NCI-H524 treated with DMSO at 0.1 percent for 48 hours (cell line): Measurements from ENCODE around the gene ZNF202.

ENCODE experiments used
- DNase-seq: peaks from one replicate; lab custom pipeline; 2025; lab: John Stamatoyannopoulos, UW

Gene ZNF202

DNA sequence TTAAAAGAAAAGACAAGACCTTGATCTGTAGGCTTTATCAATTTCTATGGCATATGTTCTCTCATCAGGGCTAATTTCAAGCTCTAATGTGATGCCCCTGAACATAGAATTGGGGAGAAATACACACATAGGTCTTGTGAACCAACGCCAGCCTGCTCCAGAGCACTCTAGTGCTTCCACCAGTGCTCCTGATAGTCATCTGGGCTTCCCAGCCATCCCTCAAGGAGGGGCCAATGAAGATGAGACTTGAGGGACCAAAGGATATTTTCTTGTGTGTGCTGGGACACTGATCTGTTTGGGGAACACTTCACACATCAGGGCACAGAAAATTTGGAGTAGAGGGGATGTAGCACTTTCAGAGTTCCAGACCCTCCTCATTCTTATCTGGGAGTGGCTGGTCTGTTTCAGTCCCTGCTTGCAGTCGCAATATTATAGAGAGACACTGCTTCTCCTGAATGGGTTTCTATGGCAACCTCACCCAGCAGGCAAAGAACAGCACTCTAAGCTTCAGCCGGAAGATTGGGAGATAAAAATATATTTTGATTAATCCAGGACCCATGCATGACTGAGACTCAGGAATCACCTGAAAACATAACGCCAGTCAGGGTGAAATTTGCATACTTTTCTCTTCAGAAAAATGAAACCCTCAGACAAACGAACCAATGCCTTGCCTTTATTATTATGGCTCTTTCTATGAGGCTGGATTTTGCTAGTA, 58.6 kb downstream of the ZNF202 start:
- DNase-seq, result no peak

DNA sequence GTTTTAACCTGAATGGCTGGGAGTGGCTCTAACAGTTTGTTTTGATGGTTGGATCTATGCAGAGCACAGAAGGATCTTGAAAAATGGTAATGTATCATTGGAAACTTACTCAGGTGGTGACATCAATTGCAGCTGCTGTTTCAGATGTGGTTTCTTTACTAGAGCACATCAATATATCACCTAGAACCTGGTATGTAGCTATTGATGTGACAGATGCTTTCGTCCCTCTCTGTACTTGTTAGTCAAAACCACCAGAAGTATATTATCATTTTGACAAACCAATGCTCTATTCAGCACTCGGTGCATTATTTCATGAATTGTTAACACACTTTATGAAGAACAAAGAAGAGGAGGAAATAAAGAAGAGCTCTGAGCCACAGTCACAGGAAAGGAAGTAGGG, 60.4 kb downstream of the ZNF202 start:
- DNase-seq, result no peak

DNA sequence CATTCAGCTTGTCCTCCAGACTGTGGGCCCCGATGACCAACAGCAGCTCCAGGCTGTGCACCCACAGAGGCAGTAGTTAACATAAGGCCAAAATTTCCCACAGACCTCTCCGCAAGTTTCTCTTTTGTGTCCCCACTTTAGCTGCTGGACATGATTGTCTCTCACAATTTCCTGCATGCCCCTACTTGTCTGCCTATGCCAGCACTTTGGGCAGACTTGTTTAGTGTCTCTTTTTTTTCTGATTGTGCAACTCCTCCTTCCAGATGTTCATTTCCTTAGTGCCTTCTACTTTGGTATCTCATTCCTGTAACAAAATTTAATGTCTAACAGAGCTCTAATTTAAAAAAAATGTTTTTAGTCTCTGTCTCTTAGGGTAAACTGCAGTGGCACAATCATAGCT, 63.2 kb downstream of the ZNF202 start:
- no peak for DNase-seq

DNA sequence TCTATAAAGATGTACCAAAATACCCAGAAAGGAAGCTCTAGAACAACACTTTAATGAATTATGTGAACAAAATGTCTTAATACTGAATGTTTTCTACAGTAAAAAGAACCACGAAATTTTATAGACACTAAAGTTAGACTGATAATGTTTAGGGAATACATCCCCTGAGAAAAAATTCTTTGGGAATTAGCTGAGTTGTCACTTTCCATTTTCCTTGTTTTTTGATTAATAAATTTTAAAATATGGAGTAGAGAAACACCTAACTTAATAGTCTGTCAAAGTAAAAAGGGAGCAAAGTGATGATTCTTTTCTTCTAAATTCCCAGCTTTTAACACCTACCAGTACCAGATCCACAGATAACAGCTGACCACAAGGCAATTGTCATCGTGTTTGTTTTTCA, 64.0 kb downstream of the ZNF202 start:
- DNase-seq, result no peak

DNA sequence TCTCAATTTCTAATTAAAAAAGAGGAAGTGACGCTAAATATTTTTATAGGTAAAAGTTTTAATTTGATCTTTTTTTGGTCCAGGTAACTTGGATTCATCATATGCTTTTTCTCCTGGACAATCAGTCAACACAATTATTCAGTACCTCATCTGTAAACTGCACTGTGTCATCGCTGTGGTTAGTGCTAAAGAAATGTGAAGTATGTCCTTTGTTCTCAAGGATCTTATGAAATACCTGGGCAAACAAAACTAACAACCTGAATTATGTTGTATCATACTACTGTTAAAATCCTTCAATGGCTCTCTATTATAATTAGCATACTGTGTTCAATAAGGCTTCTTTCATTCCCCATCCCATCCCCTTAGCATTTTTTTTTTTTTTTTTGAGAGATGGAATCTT, 67.2 kb downstream of the ZNF202 start:
- no peak for DNase-seq
